Measurements from ENCODE around the gene EP400.

DNA sequence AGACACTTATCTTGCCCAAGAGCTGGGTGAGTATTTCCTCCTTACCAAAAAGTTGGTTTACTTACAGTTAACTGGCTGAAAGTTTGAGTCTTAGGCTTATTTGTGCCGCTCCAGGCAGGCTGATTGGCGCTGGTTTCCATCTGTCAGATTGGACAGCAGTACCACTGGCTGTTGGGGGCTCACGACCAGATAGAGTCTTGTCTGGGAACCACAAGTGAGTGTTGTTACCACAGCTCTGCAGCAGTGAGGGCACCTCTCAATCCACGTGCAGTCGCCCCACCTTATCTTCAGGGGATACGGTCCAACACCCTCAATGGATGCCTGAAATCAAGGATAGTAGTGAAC lies 135.5 kb downstream of the EP400 start:
- TF ChIP-seq, protein P1, sequence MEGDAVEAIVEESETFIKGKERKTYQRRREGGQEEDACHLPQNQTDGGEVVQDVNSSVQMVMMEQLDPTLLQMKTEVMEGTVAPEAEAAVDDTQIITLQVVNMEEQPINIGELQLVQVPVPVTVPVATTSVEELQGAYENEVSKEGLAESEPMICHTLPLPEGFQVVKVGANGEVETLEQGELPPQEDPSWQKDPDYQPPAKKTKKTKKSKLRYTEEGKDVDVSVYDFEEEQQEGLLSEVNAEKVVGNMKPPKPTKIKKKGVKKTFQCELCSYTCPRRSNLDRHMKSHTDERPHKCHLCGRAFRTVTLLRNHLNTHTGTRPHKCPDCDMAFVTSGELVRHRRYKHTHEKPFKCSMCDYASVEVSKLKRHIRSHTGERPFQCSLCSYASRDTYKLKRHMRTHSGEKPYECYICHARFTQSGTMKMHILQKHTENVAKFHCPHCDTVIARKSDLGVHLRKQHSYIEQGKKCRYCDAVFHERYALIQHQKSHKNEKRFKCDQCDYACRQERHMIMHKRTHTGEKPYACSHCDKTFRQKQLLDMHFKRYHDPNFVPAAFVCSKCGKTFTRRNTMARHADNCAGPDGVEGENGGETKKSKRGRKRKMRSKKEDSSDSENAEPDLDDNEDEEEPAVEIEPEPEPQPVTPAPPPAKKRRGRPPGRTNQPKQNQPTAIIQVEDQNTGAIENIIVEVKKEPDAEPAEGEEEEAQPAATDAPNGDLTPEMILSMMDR (IDR thresholded peaks at IDR 0.05), result no peak
- TF ChIP-seq EP300 (IDR thresholded peaks at IDR 0.05) (no peak), POLR2A (IDR thresholded peaks at IDR 0.05) (no peak)
